ENCODE measurements around the gene MRGPRF. TPM values are rescaled to one million over a fixed set of nuclear protein-coding genes. Genes with fewer than 3 reads are reported as not detected.

Gene MRGPRF
- total and polyA plus RNA-seq, 2 of the 8 experiments (the other 6 are each of a cell fraction or from before 2014, with no cell fraction given), result 7.5 to 11.0 TPM

GRCh38 chr11:69053169-69053477 lies 40.1 kb upstream of the MRGPRF start:
- no peak overlapping the region for H2AFZ ChIP-seq (ENCODE audit: low read length)
- H3K23ac ChIP-seq (ENCODE audit: insufficient read length), result no peak overlapping the region
- H4K5ac ChIP-seq (ENCODE audit: insufficient read length, low read depth, low read length), result no peak overlapping the region
- no peak overlapping the region for H2BK20ac ChIP-seq (ENCODE audit: low read length)
- 91% methylated on average over 9 of the region's 9 CpGs; no CpG with 5 or more reads in 1 of the 2 experiments for WGBS, 2 experiments (ENCODE audit: extremely low coverage in 1 of 2, insufficient coverage in 1 of 2, insufficient read length in 1 of 2, insufficient replicate concordance in 2 of 2, low coverage in 1 of 2, low lambda C conversion rate in 2 of 2, missing lambda C conversion rate in 1 of 2)
- H3K79me2 ChIP-seq (ENCODE audit: control insufficient read depth in 1 of 2, insufficient read depth in 2 of 2, low read length in 2 of 2), result peaks cover 7 to 50% of the 10 kb centered on the region in 2 experiments; a peak in 3 of 4 replicates
- H3K18ac ChIP-seq (ENCODE audit: extremely low read depth, low read length), result no peak overlapping the region
- FAIRE-seq (no peak), DNase-seq (ENCODE audit: low read depth in 1 of 2, low spot score in 2 of 2) (no peak)
- H3K14ac ChIP-seq (ENCODE audit: insufficient read length), result no peak overlapping the region
- no peak overlapping the region for H4K91ac ChIP-seq (replicated peaks; ENCODE audit: insufficient read length, low read length)
- H3K27me3 ChIP-seq (replicated peaks in 1 of 4; ENCODE audit: control insufficient read depth in 3 of 4, extremely low read depth in 1 of 4, insufficient read depth in 3 of 4, low read length in 3 of 4), result no peaks in the 10 kb centered on the region
- H4K8ac ChIP-seq (ENCODE audit: extremely low read depth, insufficient read depth, low read length), result 0 out of 2 replicates have a peak overlapping the region, but pooled peaks have one; percentile 47
- peaks cover 0 to 6% (median under 1%) of the 10 kb centered on the region in 4 experiments; a peak in 3 of 7 replicates for H3K4me1 ChIP-seq (replicated peaks in 1 of 4; ENCODE audit: control insufficient read depth in 3 of 4, insufficient read depth in 4 of 4, low read length in 3 of 4)
- no peak overlapping the region for H3K56ac ChIP-seq (replicated peaks; ENCODE audit: insufficient read length, low read depth, low read length)
- H2BK12ac ChIP-seq (ENCODE audit: low read depth, low read length), result no peak overlapping the region
- peaks cover 6 to 28% of the 10 kb centered on the region in 2 experiments for H4K20me1 ChIP-seq (replicated peaks in 1 of 2; ENCODE audit: control insufficient read depth in 1 of 2, insufficient read depth in 2 of 2, low read length in 2 of 2)
- ChIA-PET CTCF (ENCODE audit: partially characterized antibody) (interaction anchor here (0.7 to 1.4 kb wide), 3 partner anchors 34 to 397 kb away, joined by 3 to 5 read pairs (median 4); no protein-coding TSS in a partner anchor), POLR2A (ENCODE audit: partially characterized antibody) (no interaction called here)
- H3K9me3 ChIP-seq (ENCODE audit: insufficient read depth in 2 of 2, low read depth in 1 of 2, low read length in 1 of 2), result no peaks in the 10 kb centered on the region
- peaks cover 0 to 13% (median 3%) of the 10 kb centered on the region in 4 experiments; a peak in 4 of 8 replicates for H3K36me3 ChIP-seq (ENCODE audit: control insufficient read depth in 2 of 4, insufficient read depth in 4 of 4, low read length in 3 of 4)
- H3K23me2 ChIP-seq (ENCODE audit: low read depth, low read length), result no peaks in the 10 kb centered on the region; the same call in 1 of the 2 replicates
- H2BK5ac ChIP-seq (ENCODE audit: low read depth, low read length), result no peak overlapping the region; the same call in 1 of the 2 replicates
- H2AK5ac ChIP-seq (ENCODE audit: low read depth, low read length), result no peak overlapping the region
- H3K4me3 ChIP-seq (ENCODE audit: extremely low read depth in 1 of 4, insufficient read depth in 2 of 4, low read depth in 3 of 4, low read length in 4 of 4), result no peak overlapping the region
- H3K79me1 ChIP-seq (ENCODE audit: low read depth, low read length), result peaks cover 18% of the 10 kb centered on the region
- H2BK120ac ChIP-seq (replicated peaks; ENCODE audit: low read depth, low read length), result no peak overlapping the region
- H3K9ac ChIP-seq (replicated peaks in 1 of 4; ENCODE audit: extremely low read depth in 1 of 4, low read depth in 3 of 4, low read length in 3 of 4), result no peak overlapping the region
- no peak overlapping the region for H3K4ac ChIP-seq (replicated peaks; ENCODE audit: insufficient read length, low read depth, low read length)
- TF ChIP-seq, protein P1, sequence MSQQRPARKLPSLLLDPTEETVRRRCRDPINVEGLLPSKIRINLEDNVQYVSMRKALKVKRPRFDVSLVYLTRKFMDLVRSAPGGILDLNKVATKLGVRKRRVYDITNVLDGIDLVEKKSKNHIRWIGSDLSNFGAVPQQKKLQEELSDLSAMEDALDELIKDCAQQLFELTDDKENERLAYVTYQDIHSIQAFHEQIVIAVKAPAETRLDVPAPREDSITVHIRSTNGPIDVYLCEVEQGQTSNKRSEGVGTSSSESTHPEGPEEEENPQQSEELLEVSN (IDR thresholded peaks at IDR 0.05), result no peak
- no peak for TF ChIP-seq SIN3A (conservative IDR thresholded peaks at IDR 0.05 in 1 of 2, IDR thresholded peaks at IDR 0.05 in 1 of 2; ENCODE audit: low read depth in 1 of 2, low read length in 2 of 2)
- TF ChIP-seq KDM4A (IDR thresholded peaks at IDR 0.05; ENCODE audit: low read depth, low read length, severe bottlenecking), result no peak
- no peak for TF ChIP-seq RAD21 (IDR thresholded peaks at IDR 0.05 in 1 of 2, conservative IDR thresholded peaks at IDR 0.05 in 1 of 2; ENCODE audit: low read depth in 2 of 2, low read length in 2 of 2)
- TF ChIP-seq EZH2 (IDR thresholded peaks at IDR 0.05; ENCODE audit: low read depth, low read length, severe bottlenecking), result no peak
- no peak for TF ChIP-seq CREB1 (IDR thresholded peaks at IDR 0.05)
- TF ChIP-seq RXRA (IDR thresholded peaks at IDR 0.05; ENCODE audit: insufficient read depth, low read depth, low read length), result no peak
- TF ChIP-seq TCF12 (IDR thresholded peaks at IDR 0.05; ENCODE audit: low read depth, low read length), result no peak
- no peak for TF ChIP-seq SUZ12 (IDR thresholded peaks at IDR 0.05; ENCODE audit: low read length)
- TF ChIP-seq GTF2F1 (IDR thresholded peaks at IDR 0.05; ENCODE audit: borderline replicate concordance, low read depth, low read length), result no peak
- TF ChIP-seq BRCA1 (IDR thresholded peaks at IDR 0.05; ENCODE audit: low read depth, low read length), result no peak
- H3K4me2 ChIP-seq (ENCODE audit: insufficient read depth in 1 of 2, low read depth in 2 of 2, low read length in 2 of 2), result no peak overlapping the region
- H3K27ac ChIP-seq (ENCODE audit: low read depth, low read length), result no peak overlapping the region
- H2BK15ac ChIP-seq (ENCODE audit: low read length), result no peak overlapping the region

All from H1 (cell line).